ENCODE measurements around the gene STPG3. TPM values are rescaled to one million over a fixed set of nuclear protein-coding genes. Genes with fewer than 3 reads are reported as not detected.

STPG3 gene
- total and polyA plus RNA-seq, 4 donors: not detected

GRCh38 chr9:137278061-137278701 lies 27.1 kb downstream of the STPG3 start (continued):
- TF ChIP-seq TAF1 (conservative IDR thresholded peaks at IDR 0.05) (no peak), FOXA2 (IDR thresholded peaks at IDR 0.05) (no peak), SP1 (IDR thresholded peaks at IDR 0.05) (no peak), NR2F2 (IDR thresholded peaks at IDR 0.05) (no peak), CTCF (IDR thresholded peaks at IDR 0.05; ENCODE audit: low read depth, low read length, missing input control) (no peak)

GRCh38 chr9:137278721-137279711 lies 27.9 kb downstream of the STPG3 start:
- Histone ChIP-seq H3K4me1 (ENCODE audit: control insufficient read depth in 4 of 4, insufficient read depth in 4 of 4, low read length in 3 of 4) (peaks cover 3 to 23% (median 9%) of the 10 kb centered on the region in 4 donors), H3K9ac (ENCODE audit: low read depth in 1 of 2, low read length in 2 of 2) (no peak overlapping the region), H3K27ac (ENCODE audit: low read depth in 1 of 2, low read length in 2 of 2) (no peak overlapping the region), H3K4me3 (ENCODE audit: low read depth in 1 of 3, low read length in 3 of 3) (peak overlapping the region in 1 of 3 donors; percentile 60), H3K9me3 (ENCODE audit: control insufficient read depth in 4 of 4, low read length in 3 of 4) (no peaks in the 10 kb centered on the region), H3K36me3 (ENCODE audit: control insufficient read depth in 4 of 4, insufficient read depth in 3 of 4, low read depth in 1 of 4, low read length in 3 of 4) (no peaks in the 10 kb centered on the region), H3K27me3 (ENCODE audit: control insufficient read depth in 4 of 4, insufficient read depth in 4 of 4, low read length in 3 of 4) (no peaks in the 10 kb centered on the region)
- no peak for TF ChIP-seq TAF1 (conservative IDR thresholded peaks at IDR 0.05)
- no peak for TF ChIP-seq HNF4A (conservative IDR thresholded peaks at IDR 0.05)
- TF ChIP-seq NR2F2 (IDR thresholded peaks at IDR 0.05): no peak
- no peak for TF ChIP-seq MAX (IDR thresholded peaks at IDR 0.05)
- no peak for TF ChIP-seq SP1 (IDR thresholded peaks at IDR 0.05)
- TF ChIP-seq ATF3 (IDR thresholded peaks at IDR 0.05): no peak
- no peak for TF ChIP-seq JUND (IDR thresholded peaks at IDR 0.05)
- TF ChIP-seq REST (IDR thresholded peaks at IDR 0.05): no peak
- no peak for TF ChIP-seq FOXA1 (IDR thresholded peaks at IDR 0.05)
- no peak for TF ChIP-seq CTCF (IDR thresholded peaks at IDR 0.05; ENCODE audit: low read depth, low read length, missing input control)
- TF ChIP-seq RXRA (IDR thresholded peaks at IDR 0.05): no peak
- no peak for DNase-seq (ENCODE audit: low spot score)
- 84% methylated on average over 139 of the region's 139 CpGs for WGBS

Data from liver (tissue), 9 donors.